A549 (cell line): ENCODE data around the gene APBB2.

Experiments used
- ELK1 ChIP-seq: fragments of 150-350 bp; IDR thresholded peaks from 2 replicates; pipeline ENCODE4 v1.6.1; 2014; ENCODE audit warnings: low read depth, mild to moderate bottlenecking, low read length
- MAX ChIP-seq: IDR thresholded peaks from 2 replicates; pipeline ENCODE4 v1.6.1; 2012
- POLR2A ChIP-seq: IDR thresholded peaks from 2 replicates; pipeline ENCODE4 v1.6.1; 2012; ENCODE audit warnings: mild to moderate bottlenecking, low read length
- TF ChIP-seq, protein P1 (sequence below): fragments of >200 bp; sonication (Bioruptor Twin); formaldehyde crosslinking; IDR thresholded peaks from 3 replicates; pipeline ENCODE4 v1.5.1; 2016

DNA sequence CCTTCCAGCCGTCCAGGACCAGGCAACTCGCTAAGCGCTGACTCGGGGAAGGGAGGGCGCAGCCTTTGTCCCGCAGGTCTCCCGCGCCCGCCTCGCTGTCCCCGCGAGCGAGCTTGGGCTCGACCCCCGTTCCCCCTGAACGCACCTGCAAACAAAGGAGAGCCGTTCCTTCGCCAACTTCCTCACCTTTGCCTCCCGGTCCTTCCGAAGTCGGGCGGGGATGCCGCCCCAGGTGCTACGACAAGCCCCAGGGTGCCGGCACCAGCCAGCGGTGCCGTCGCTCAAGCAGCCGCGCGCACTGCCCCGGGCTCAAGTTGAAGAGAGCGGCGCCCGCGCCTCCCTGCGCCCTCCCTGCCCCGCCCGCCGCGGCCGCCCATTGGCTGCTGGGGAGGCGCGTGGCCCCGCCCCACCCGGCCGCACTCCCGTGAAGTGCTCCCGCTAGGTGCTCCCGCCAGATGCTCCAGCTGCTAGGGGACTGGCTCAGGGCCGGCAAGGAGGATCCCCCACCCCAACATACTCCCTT is 357.4 kb downstream of the APBB2 start:
- TF ChIP-seq, protein P1, sequence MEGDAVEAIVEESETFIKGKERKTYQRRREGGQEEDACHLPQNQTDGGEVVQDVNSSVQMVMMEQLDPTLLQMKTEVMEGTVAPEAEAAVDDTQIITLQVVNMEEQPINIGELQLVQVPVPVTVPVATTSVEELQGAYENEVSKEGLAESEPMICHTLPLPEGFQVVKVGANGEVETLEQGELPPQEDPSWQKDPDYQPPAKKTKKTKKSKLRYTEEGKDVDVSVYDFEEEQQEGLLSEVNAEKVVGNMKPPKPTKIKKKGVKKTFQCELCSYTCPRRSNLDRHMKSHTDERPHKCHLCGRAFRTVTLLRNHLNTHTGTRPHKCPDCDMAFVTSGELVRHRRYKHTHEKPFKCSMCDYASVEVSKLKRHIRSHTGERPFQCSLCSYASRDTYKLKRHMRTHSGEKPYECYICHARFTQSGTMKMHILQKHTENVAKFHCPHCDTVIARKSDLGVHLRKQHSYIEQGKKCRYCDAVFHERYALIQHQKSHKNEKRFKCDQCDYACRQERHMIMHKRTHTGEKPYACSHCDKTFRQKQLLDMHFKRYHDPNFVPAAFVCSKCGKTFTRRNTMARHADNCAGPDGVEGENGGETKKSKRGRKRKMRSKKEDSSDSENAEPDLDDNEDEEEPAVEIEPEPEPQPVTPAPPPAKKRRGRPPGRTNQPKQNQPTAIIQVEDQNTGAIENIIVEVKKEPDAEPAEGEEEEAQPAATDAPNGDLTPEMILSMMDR = no peak
- TF ChIP-seq MAX (no peak), ELK1 (no peak), POLR2A (no peak)
